Suppressor macrophage treated with lipopolysaccharide for 1 hour (primary cell): ENCODE data around the gene MLX.
"Not testable (repeated sequence)": the region's sequence is repeated elsewhere in the genome, so short reads cannot be mapped to it uniquely, and the experiment has no call there.

Experiments
- DNase-seq, 3 donors: peaks; one replicate each; pipeline ENCODE4 v3.0.0-alpha.2; 2020 to 2022

Gene MLX

GRCh38 chr17:42581744-42582270 lies 14.9 kb downstream of the MLX start:
- no peak for DNase-seq

GRCh38 chr17:42584880-42585279 lies 18.0 kb downstream of the MLX start:
- DNase-seq, result peak; percentile 68 to 86 (median 81)

GRCh38 chr17:42585353-42585752 lies 18.5 kb downstream of the MLX start:
- peak; percentile 38 to 63 (median 44) for DNase-seq

- DNase-seq, result no peak
Measured at GRCh38 chr17:42586514-42587230, 19.8 kb downstream of the MLX start.

- no peak for DNase-seq
Measured at GRCh38 chr17:42590886-42591285, 24.0 kb downstream of the MLX start.

DNA sequence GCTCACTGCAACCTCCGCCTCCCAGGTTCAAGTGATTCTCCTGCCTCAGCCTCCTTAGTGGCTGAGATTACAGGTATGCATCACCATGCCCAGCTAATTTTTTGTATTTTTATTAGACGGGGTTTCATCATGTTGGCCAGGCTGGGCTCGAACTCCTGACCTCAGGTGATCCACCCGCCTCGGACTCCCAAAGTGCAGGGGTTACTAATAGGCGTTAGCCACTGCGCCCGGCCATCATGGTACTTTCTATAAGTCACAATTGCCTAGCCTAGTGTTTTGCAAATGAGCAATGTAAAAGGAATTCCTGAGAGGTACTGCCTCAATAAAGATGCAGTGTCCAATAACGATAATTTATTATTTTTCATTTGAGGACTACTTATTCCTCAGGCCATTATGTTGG lies 24.5 kb downstream of the MLX start:
- no peak for DNase-seq

GRCh38 chr17:42596386-42596785 lies 29.5 kb downstream of the MLX start:
- DNase-seq, result no peak

- DNase-seq, result no peak
Measured at GRCh38 chr17:42598905-42599304, 32.0 kb downstream of the MLX start.

GRCh38 chr17:42603318-42603717 lies 36.4 kb downstream of the MLX start:
- DNase-seq, result no peak

DNA sequence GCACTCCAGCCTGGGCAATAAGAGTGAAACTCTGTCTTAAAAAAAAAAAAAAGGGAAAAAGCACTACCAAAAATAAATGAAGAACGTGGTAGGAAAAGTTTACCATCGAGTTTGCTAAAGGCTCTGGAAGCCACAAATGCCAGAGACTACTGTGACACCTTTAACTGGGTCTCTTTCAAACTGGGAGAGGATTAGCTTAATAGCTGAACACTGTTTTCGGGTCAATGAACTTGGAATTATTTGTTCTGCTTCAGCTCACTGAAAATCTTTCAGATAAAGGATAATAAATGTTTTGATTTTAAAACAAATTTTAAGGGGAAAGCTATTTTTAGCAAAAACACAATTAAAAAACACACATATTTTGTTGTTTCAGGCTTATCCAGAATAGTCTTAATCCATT lies 40.9 kb downstream of the MLX start:
- no peak for DNase-seq

DNA sequence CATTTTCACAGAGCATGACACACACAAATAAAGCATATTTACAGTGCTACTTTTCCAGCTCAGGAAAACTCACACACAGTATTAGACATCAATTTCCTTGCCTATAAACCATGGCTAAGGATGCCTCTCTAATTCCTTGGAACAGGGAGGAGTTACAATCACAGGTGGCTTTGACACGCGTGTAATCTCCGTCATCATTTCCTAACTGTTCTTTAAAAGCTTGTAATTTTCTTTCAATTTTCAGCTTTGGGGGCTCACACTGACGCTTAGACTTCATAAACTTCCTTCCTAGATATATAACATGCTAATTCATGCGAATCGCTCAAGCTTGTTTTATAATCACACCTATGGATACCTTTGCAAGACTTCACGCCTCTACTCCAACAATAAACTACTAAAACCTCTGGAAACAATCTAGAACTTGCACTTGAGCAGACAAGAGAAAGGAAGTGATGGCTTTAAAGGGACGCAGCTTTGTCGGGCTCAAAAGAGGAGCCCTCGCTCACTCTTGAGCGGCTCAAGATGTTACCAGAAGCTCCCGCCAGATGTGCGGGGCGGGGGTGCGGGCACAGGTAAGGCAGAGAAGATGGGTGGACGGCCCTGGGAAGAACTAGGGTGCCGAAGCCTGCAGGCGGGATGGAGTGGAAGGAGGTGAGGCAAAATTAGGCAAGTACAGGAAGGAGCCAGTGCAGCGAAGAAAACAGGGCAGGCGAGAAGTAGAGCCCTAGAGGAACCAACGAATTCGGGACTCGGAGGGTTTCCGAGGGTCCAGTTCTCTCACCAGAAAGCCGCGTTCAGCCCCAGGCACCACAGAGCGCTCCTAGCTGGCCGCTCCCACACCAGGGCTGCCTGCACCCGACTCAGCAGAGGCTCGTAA lies 41.6 kb downstream of the MLX start:
- peak in 2 of 3 donors; percentile 13 to 21 for DNase-seq

- DNase-seq, result peak; percentile 100
Measured at GRCh38 chr17:42609182-42609813, 42.4 kb downstream of the MLX start, which contains the start of the genes RETREG3 and TUBG1. Gene RETREG3 (minus strand): TSS chr17:42609374. CDS start chr17:42609324, 50 bp downstream. Gene TUBG1 (plus strand): TSS chr17:42609683. CDS start chr17:42609738, 55 bp downstream.

DNA sequence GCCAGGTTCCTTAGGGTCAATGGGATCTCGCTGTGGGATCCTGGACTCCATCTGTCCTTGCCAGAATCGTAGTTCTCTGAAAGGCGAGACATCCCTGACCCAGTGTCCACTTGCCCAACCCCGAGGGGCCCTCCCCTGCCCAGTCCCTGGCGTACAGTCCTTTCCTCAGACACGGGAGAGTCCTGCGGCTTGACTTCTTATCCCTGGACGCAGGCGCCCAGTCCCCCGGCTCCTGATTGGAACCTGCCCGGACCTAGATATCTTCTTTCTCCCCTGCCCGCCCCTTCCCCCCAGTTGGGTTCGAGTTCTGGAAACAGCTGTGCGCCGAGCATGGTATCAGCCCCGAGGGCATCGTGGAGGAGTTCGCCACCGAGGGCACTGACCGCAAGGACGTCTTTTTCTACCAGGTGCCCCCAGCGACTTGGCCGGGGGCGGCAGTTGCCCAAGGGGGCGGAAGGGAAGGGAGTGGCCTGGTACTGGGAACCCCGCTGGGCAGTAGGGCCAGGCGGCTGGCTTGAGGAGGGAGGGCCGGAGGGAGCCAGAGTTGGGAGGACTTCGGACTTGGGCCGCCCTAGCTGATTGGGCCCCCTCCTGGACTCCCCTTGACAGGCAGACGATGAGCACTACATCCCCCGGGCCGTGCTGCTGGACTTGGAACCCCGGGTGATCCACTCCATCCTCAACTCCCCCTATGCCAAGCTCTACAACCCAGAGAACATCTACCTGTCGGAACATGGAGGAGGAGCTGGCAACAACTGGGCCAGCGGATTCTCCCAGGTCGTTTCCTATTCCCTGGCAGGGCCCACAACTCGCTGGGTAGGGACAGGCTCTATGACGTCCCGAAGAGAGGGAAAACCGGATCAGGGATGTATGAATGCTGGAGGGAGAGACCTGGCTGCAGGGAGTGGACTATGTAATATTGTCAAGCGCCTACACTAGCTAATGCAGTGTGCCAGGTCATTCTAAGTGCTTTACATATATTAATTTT lies 43.2 kb downstream of the MLX start:
- DNase-seq, result peak in 1 of 3 donors; percentile 10

GRCh38 chr17:42612013-42612412 lies 45.1 kb downstream of the MLX start:
- DNase-seq, result no peak

GRCh38 chr17:42613699-42614295 lies 46.9 kb downstream of the MLX start:
- no peak for DNase-seq

DNA sequence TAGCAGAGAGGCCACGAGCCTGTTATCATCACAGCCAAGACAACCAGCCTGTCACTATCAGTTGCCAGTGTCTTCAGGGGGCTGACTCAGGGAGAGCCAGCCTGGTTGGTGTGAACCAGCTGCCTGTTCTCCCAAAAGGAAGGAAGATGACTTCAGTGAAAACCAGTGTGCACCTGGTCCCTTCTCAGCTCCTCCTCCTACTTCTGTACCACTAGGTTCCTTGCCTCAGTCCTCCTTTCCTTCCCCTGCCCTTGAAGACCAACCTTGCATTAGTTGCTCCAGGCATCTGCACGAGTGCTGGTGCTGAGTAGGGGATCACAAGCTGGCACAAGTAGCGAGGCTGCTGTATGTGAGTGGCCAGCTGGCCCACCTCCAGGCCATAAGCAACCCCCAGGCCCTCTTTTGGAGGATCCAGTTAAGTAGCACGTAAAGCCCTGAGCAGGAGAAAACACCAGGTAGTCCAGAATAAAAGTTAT lies 51.1 kb downstream of the MLX start:
- no peak for DNase-seq

DNA sequence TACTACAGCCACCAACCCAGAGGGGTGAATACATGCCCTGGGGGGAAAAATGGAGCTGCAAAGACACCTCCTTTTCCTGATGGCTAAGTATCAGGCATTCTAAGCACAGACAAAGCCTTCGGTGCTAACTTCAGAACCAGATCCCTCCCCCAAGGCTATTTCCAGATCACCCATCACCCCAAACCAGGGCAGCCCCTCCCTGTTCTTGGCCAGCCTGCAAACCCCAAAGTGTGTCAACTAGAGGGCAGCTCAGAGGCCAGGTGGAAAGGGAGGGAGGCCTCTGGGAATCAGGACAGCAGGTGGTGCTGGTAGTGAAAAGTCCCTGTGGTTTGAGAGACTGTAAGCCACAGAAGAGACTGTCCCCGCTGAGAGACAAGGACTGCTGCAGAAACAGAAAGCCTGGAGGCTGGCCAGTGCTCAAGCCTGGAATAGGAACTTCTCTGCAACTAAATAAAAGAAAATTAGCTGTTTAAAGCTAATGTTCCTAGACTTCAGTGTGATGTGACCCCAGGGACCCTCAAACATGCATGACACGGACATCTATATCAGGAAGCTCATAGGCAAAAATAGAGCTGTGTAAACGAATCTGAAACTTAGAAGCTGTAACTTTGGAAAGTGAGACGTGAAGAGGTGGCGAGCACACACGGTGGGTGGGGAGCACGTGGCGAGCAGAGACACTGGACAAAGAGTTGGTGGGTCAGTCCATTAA lies 51.7 kb downstream of the MLX start:
- DNase-seq, result no peak

DNA sequence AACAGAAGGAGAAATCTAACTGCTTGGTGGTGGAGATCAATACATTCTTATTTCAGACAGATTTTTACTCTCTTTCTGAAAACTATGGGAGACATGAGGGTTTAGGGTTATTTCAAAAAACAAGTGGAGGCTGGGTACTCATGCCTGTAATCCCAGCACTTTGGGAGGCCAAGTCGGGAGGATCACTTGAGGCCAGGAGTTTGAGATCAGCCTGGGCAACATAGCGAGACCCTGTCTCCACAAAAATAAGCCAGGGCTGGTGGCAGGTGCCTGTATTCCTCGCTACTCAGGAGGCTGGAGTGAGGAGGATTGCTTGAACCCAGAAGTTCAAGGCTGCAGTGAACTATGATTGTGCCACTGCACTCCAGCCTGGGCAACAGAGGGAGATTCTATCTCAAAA lies 55.1 kb downstream of the MLX start:
- DNase-seq, result not testable (repeated sequence)
